ENCODE data around the gene HNRNPF. TPM values are rescaled to one million over a fixed set of nuclear protein-coding genes. Genes with fewer than 3 reads are reported as not detected.

The HNRNPF gene
- total and polyA plus RNA-seq, 2 experiments from 2014 or later, result 106 to 172 TPM

DNA sequence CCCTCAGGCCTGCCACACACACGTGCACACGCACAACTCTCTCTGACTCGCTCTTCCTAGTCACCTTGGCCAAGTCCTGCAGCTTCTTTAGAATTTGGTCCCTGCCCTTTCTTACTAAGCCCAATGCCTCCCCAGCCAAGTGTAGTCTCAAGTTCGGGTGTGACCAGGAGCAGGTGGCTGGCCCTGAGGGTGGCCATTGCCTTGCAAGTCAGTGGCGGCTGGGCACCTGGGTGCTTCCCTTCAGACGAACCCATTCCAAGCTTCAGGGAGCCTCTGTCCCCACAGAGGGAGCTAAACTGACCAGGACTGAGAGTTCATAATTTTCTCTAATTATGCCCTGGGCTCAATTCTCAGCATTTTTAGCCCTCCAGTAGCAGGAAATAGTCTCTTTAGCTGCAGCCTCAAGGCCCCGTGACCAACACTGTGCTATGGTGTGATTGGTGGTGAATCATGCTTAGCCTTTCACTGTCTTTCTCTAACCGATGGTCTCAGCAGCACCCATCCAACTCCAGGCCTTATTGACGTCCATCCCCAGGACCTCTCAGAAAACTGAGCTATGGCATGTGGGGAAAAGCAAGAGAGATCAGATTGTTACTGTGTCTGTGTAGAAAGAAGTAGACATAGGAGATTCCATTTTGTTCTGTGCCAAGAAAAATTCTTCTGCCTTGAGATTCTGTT lies 72.2 kb downstream of the HNRNPF start:
- no peak overlapping the region for H3K27ac ChIP-seq

DNA sequence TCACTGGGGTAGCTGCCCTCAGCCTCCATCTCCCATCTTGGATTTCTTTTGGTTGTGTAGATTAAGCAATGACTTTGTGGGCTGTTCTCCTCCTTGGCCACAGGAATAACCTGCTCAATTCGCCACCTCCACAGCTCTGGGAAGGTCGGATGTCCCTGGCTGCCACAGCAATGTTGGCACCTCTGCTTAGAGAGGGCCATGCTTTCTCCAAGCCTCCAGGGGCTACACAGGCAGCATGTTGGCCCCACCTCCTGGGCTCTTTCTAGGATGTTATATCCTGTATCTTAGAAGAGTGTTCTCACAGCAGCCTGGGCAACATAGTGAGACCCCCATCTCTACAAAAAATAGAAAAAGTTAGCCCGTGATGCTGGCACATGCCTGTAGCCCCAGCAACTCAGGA lies 72.9 kb downstream of the HNRNPF start:
- Histone ChIP-seq H3F3A (ENCODE audit: insufficient read depth) (no peaks in the 10 kb centered on the region), H3K4me3 (no peak overlapping the region), H3K4me2 (ENCODE audit: unreplicated experiment) (no peak overlapping the region), H4K20me1 (ENCODE audit: insufficient read depth) (no peaks in the 10 kb centered on the region), H3K9me3 (ENCODE audit: low read depth) (no peaks in the 10 kb centered on the region), H3K27me3 (replicated peaks; ENCODE audit: insufficient read depth) (peaks cover 17% of the 10 kb centered on the region; the same call in 1 of the 2 replicates), H3K27ac (no peak overlapping the region), H3K9ac (no peak overlapping the region), H3K9me2 (ENCODE audit: insufficient read depth) (no peaks in the 10 kb centered on the region), H2AFZ (no peak overlapping the region), H3K4me1 (ENCODE audit: insufficient read depth) (no peaks in the 10 kb centered on the region), H3K79me2 (ENCODE audit: insufficient read depth) (no peaks in the 10 kb centered on the region), H3K36me3 (ENCODE audit: low read depth) (no peaks in the 10 kb centered on the region)
- no peak for DNase-seq
- TF ChIP-seq EZH2 (IDR thresholded peaks at IDR 0.05; ENCODE audit: insufficient read depth, poor library complexity, severe bottlenecking), result no peak
- TF ChIP-seq EZH2phosphoT487 (IDR thresholded peaks at IDR 0.05; ENCODE audit: insufficient read depth, low read depth), result no peak
- 28 to 46% methylated on average over 3 of the region's 3 CpGs for WGBS, 2 experiments (ENCODE audit: low coverage in 1 of 2, low lambda C conversion rate in 2 of 2, missing lambda C conversion rate in 2 of 2)
- in situ Hi-C loops (cut with MboI), result no loop called here

More for the DNA sequence above, 72.2 kb downstream of the HNRNPF start:
- no peaks in the 10 kb centered on the region for H3K9me2 ChIP-seq (ENCODE audit: insufficient read depth)
- no peaks in the 10 kb centered on the region for H3K79me2 ChIP-seq (ENCODE audit: insufficient read depth)
- no peaks in the 10 kb centered on the region for H3K9me3 ChIP-seq (ENCODE audit: low read depth)
- H4K20me1 ChIP-seq (ENCODE audit: insufficient read depth), result no peaks in the 10 kb centered on the region
- no peak overlapping the region for H3K4me3 ChIP-seq
- WGBS, 2 experiments (ENCODE audit: low coverage in 1 of 2, low lambda C conversion rate in 2 of 2, missing lambda C conversion rate in 2 of 2), result 52 to 57% methylated on average over 9 of the region's 9 CpGs
- no peaks in the 10 kb centered on the region for H3K36me3 ChIP-seq (ENCODE audit: low read depth)
- no peak overlapping the region for H3K9ac ChIP-seq
- H3K4me1 ChIP-seq (ENCODE audit: insufficient read depth), result no peaks in the 10 kb centered on the region
- no peaks in the 10 kb centered on the region for H3F3A ChIP-seq (ENCODE audit: insufficient read depth)
- in situ Hi-C loops (cut with MboI), result no loop called here
- TF ChIP-seq EZH2 (IDR thresholded peaks at IDR 0.05; ENCODE audit: insufficient read depth, poor library complexity, severe bottlenecking), result no peak
- TF ChIP-seq EZH2phosphoT487 (IDR thresholded peaks at IDR 0.05; ENCODE audit: insufficient read depth, low read depth), result no peak
- H3K27me3 ChIP-seq (replicated peaks; ENCODE audit: insufficient read depth), result peaks cover 15% of the 10 kb centered on the region; the same call in 1 of the 2 replicates
- no peak overlapping the region for H2AFZ ChIP-seq
- no peak for DNase-seq
- no peak overlapping the region for H3K4me2 ChIP-seq (ENCODE audit: unreplicated experiment)

Small RNAs within 50 kb of the gene (small RNA-seq; reads per million reads assigned to genes)
- gene RNU6ATAC11P (ENCODE audit: low read depth, low replicate concordance) (not detected), gene RNU7-193P (ENCODE audit: low read depth, low replicate concordance) (not detected), gene SNORD3J (ENCODE audit: low read depth, low replicate concordance) (0.68 reads per million, percentile 18 among the genes with 10 or more reads in this experiment)

Other genes with a start within 250 kb of the HNRNPF start
- 0.11 TPM in 1 of 2 replicates, not detected in the other for gene RASGEF1A, start 142.1 kb downstream of the HNRNPF start, total RNA-seq (2014; rRNA removed; shearing (Covaris generic))
- gene RASGEF1A, start 142.1 kb downstream of the HNRNPF start, polyA plus RNA-seq (2016; fragmentation: Nextera tagmentation; extraction: Ambion mirVana), result 0.28 TPM in 1 of 2 replicates, not detected in the other
- not detected in 2 replicates for gene FXYD4, start 37.5 kb downstream of the HNRNPF start, total RNA-seq (2014; rRNA removed; shearing (Covaris generic))
- gene FXYD4, start 37.5 kb downstream of the HNRNPF start, polyA plus RNA-seq (2016; fragmentation: Nextera tagmentation; extraction: Ambion mirVana), result not detected in 2 replicates
- gene ZNF487, start 27.9 kb upstream of the HNRNPF start, total RNA-seq (2014; rRNA removed; shearing (Covaris generic)), result 6.3 and 11.0 TPM in 2 replicates
- gene ZNF487, start 27.9 kb upstream of the HNRNPF start, polyA plus RNA-seq (2016; fragmentation: Nextera tagmentation; extraction: Ambion mirVana), result 5.3 and 5.5 TPM in 2 replicates
- 6.2 and 6.3 TPM in 2 replicates for gene ZNF239, start 165.4 kb upstream of the HNRNPF start, total RNA-seq (2014; rRNA removed; shearing (Covaris generic))
- 5.7 and 6.8 TPM in 2 replicates for gene ZNF239, start 165.4 kb upstream of the HNRNPF start, polyA plus RNA-seq (2016; fragmentation: Nextera tagmentation; extraction: Ambion mirVana)
- gene ZNF485, start 197.3 kb upstream of the HNRNPF start, total RNA-seq (2014; rRNA removed; shearing (Covaris generic)), result 1.5 and 6.7 TPM in 2 replicates
- 1.7 and 1.9 TPM in 2 replicates for gene ZNF485, start 197.3 kb upstream of the HNRNPF start, polyA plus RNA-seq (2016; fragmentation: Nextera tagmentation; extraction: Ambion mirVana)
- 24.6 and 32.1 TPM in 2 replicates for gene ZNF32, start 239.7 kb upstream of the HNRNPF start, total RNA-seq (2014; rRNA removed; shearing (Covaris generic))
- gene ZNF32, start 239.7 kb upstream of the HNRNPF start, polyA plus RNA-seq (2016; fragmentation: Nextera tagmentation; extraction: Ambion mirVana), result 39.7 and 42.1 TPM in 2 replicates